Loucy (cell line): ENCODE data around the gene FGF14.

ENCODE experiments used
- H2AFZ ChIP-seq: fragments of 200-600 bp; sonication (generic); 2 replicates; pipeline ENCODE4 v1.6.0; 2016; ENCODE audit warnings: antibody characterized with exemption, mild to moderate bottlenecking, low read length, moderate library complexity
- H3F3A ChIP-seq: fragments of 200-600 bp; 2 replicates; pipeline ENCODE4 v1.6.0; 2016; ENCODE audit warnings: antibody characterized with exemption, low read depth, mild to moderate bottlenecking
- H3K27me3 ChIP-seq: fragments of 200-600 bp; sonication (generic); 2 replicates; pipeline ENCODE4 v1.6.1; 2014; ENCODE audit warnings: low read length, mild to moderate bottlenecking; ENCODE audit not compliant: insufficient read depth, poor library complexity, severe bottlenecking
- H3K36me3 ChIP-seq: fragments of 200-600 bp; sonication (generic); 2 replicates; pipeline ENCODE4 v1.6.1; 2016; ENCODE audit warnings: low read length; ENCODE audit not compliant: insufficient read depth
- H3K4me1 ChIP-seq: fragments of 200-600 bp; sonication (generic); 2 replicates; pipeline ENCODE4 v1.5.1; 2014; ENCODE audit warnings: low read length, mild to moderate bottlenecking; ENCODE audit not compliant: insufficient read depth, poor library complexity, severe bottlenecking
- H3K4me2 ChIP-seq: fragments of 200-600 bp; sonication (generic); 2 replicates; pipeline ENCODE4 v1.6.0; 2014; ENCODE audit warnings: antibody characterized with exemption, low read length, low read depth, mild to moderate bottlenecking; ENCODE audit not compliant: poor library complexity, severe bottlenecking
- H3K4me3 ChIP-seq: fragments of 200-600 bp; sonication (generic); 2 replicates; pipeline ENCODE4 v1.5.1; 2014; ENCODE audit warnings: low read length, mild to moderate bottlenecking, mixed read lengths; ENCODE audit not compliant: poor library complexity, severe bottlenecking
- H3K79me2 ChIP-seq: fragments of 200-600 bp; sonication (generic); 2 replicates; pipeline ENCODE4 v1.6.1; 2014; ENCODE audit warnings: low read length; ENCODE audit not compliant: insufficient read depth
- H3K9ac ChIP-seq: fragments of 200-600 bp; sonication (generic); 2 replicates; pipeline ENCODE4 v1.6.0; 2014; ENCODE audit warnings: mild to moderate bottlenecking, low read depth, low read length, moderate library complexity; ENCODE audit not compliant: poor library complexity, severe bottlenecking
- H3K9me2 ChIP-seq: fragments of 200-600 bp; sonication (generic); replicated peaks from 2 replicates; pipeline ENCODE4 v1.6.1; 2016; ENCODE audit warnings: low read depth, low read length, mixed read lengths
- H3K9me3 ChIP-seq: fragments of 200-600 bp; sonication (generic); 2 replicates; pipeline ENCODE4 v1.6.1; 2014; ENCODE audit warnings: mild to moderate bottlenecking, antibody characterized with exemption, low read length, low read depth; ENCODE audit not compliant: insufficient read depth
- H4K20me1 ChIP-seq: fragments of 200-600 bp; sonication (generic); 2 replicates; pipeline ENCODE4 v1.6.0; 2014; ENCODE audit warnings: antibody characterized with exemption, low read length, mild to moderate bottlenecking; ENCODE audit not compliant: insufficient read depth, poor library complexity, severe bottlenecking
- CTCF ChIP-seq: fragments of 200-600 bp; sonication (generic); conservative IDR thresholded peaks from 2 replicates; pipeline ENCODE4 v1.5.1; 2014; ENCODE audit warnings: mild to moderate bottlenecking, antibody characterized with exemption, low read length
- EZH2phosphoT487 ChIP-seq: fragments of 200-600 bp; IDR thresholded peaks from 2 replicates; pipeline ENCODE4 v1.6.1; 2018; ENCODE audit warnings: antibody characterized with exemption, mild to moderate bottlenecking, moderate library complexity, borderline replicate concordance

Gene FGF14

GRCh38 chr13:102302534-102302933, 99.3 kb downstream of the FGF14 start:
- H3K9me3 ChIP-seq = peaks cover 4% of the 10 kb centered on the region; the same call in 1 of the 2 replicates
- no peak overlapping the region for H3K9ac ChIP-seq
- no peaks in the 10 kb centered on the region for H3K27me3 ChIP-seq
- H3K4me3 ChIP-seq = no peak overlapping the region
- H3K9me2 ChIP-seq = no peaks in the 10 kb centered on the region
- no peaks in the 10 kb centered on the region for H3K79me2 ChIP-seq
- no peaks in the 10 kb centered on the region for H3K36me3 ChIP-seq
- no peaks in the 10 kb centered on the region for H4K20me1 ChIP-seq
- no peak overlapping the region for H2AFZ ChIP-seq
- H3F3A ChIP-seq = no peaks in the 10 kb centered on the region
- no peak overlapping the region for H3K4me2 ChIP-seq
- no peaks in the 10 kb centered on the region for H3K4me1 ChIP-seq
- TF ChIP-seq EZH2phosphoT487 = no peak
- no peak for TF ChIP-seq CTCF

GRCh38 chr13:102300379-102300778, 101.5 kb downstream of the FGF14 start:
- H3K27me3 ChIP-seq = no peaks in the 10 kb centered on the region
- no peak overlapping the region for H2AFZ ChIP-seq
- peaks cover 4% of the 10 kb centered on the region; the same call in 1 of the 2 replicates for H3K9me3 ChIP-seq
- no peaks in the 10 kb centered on the region for H3K36me3 ChIP-seq
- H3K4me3 ChIP-seq = no peak overlapping the region
- no peak overlapping the region for H3K9ac ChIP-seq
- H4K20me1 ChIP-seq = no peaks in the 10 kb centered on the region
- H3K9me2 ChIP-seq = no peaks in the 10 kb centered on the region
- no peak for TF ChIP-seq CTCF
- no peak for TF ChIP-seq EZH2phosphoT487
- H3K4me1 ChIP-seq = no peaks in the 10 kb centered on the region
- H3K4me2 ChIP-seq = no peak overlapping the region
- H3K79me2 ChIP-seq = no peaks in the 10 kb centered on the region
- no peaks in the 10 kb centered on the region for H3F3A ChIP-seq

GRCh38 chr13:102299366-102299765, 102.5 kb downstream of the FGF14 start:
- H3K79me2 ChIP-seq = no peaks in the 10 kb centered on the region
- no peaks in the 10 kb centered on the region for H3K9me2 ChIP-seq
- no peaks in the 10 kb centered on the region for H3K4me1 ChIP-seq
- H4K20me1 ChIP-seq = no peaks in the 10 kb centered on the region
- no peaks in the 10 kb centered on the region for H3F3A ChIP-seq
- H3K4me3 ChIP-seq = no peak overlapping the region
- TF ChIP-seq EZH2phosphoT487 (no peak), CTCF (no peak)
- no peak overlapping the region for H3K9ac ChIP-seq
- H3K9me3 ChIP-seq = peaks cover 3% of the 10 kb centered on the region; the same call in 1 of the 2 replicates
- no peak overlapping the region for H3K4me2 ChIP-seq
- no peak overlapping the region for H2AFZ ChIP-seq
- no peaks in the 10 kb centered on the region for H3K36me3 ChIP-seq
- H3K27me3 ChIP-seq = no peaks in the 10 kb centered on the region
